Retinal pigment epithelial cell (primary cell): ENCODE data around the gene CAV2.

Experiments used
- DNase-seq: peaks from one replicate; pipeline ENCODE4 v3.0.0-alpha.2; 2010; ENCODE audit warnings: low read depth
- H3K4me3 ChIP-seq: 2 replicates; pipeline ENCODE4 v1.5.1; 2011; ENCODE audit warnings: mild to moderate bottlenecking, low read length, control low read depth, moderate library complexity
- CTCF ChIP-seq: conservative IDR thresholded peaks from 2 replicates; pipeline ENCODE4 v1.5.1; 2011; ENCODE audit warnings: low read depth, low read length, control low read depth, inconsistent platforms

The CAV2 gene

DNA sequence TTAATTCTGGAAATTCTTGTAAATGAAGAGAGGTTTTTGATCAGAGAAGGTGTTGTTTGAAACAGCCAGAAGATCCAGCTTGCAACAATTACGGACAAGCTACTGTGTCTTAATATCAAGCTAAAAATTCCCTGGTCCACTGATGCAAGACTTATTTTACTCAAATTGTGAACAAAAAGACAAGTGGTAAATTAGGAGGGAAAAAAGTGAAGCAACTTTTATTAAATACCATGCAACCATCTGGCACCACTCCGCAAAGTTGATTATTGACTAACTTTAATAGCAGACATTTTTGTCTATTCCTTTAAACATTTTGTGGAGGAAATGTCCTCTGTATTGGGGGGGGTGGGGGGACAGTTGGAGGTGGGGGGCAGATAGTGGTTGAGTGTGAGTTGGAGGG is 5.1 kb upstream of the CAV2 start:
- no peak for DNase-seq
- no peak for TF ChIP-seq CTCF

GRCh38 chr7:116495736-116496135 is 3.8 kb upstream of the CAV2 start:
- H3K4me3 ChIP-seq = no peak overlapping the region
- DNase-seq = no peak
- no peak for TF ChIP-seq CTCF

More for the DNA sequence above, 5.1 kb upstream of the CAV2 start:
- no peak overlapping the region for H3K4me3 ChIP-seq

DNA sequence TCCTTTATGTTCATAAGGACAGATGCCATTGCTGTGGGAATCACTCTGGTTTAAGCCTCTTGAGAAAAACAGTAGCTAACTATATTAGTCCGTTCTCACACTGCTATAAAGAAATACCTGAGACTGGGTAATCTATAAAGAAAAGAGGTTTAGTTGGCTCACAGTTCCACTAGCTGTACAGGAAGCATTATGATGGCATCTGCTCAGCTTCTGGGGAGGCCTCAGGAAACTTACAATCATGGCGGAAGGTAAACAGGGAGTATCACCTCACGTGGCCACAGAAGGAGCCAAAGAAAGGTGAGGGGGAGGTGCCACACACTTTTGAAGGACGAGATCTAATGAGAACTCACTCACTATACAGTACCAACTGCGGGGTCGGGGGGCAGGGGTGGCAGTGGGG is 2.9 kb upstream of the CAV2 start:
- no peak overlapping the region for H3K4me3 ChIP-seq
- no peak for DNase-seq
- no peak for TF ChIP-seq CTCF

- no peak overlapping the region for H3K4me3 ChIP-seq
- no peak for DNase-seq
- no peak for TF ChIP-seq CTCF
Measured at GRCh38 chr7:116497708-116498107, 1.8 kb upstream of the CAV2 start.

- H3K4me3 ChIP-seq = peak overlapping the region; percentile 71
- DNase-seq = no peak
- no peak for TF ChIP-seq CTCF
Measured at GRCh38 chr7:116500078-116500853, 728 bp downstream of the CAV2 start.

GRCh38 chr7:116501425-116502167 is 2.1 kb downstream of the CAV2 start:
- no peak for DNase-seq
- TF ChIP-seq CTCF = no peak
- H3K4me3 ChIP-seq = no peak overlapping the region
